CD14-positive monocyte (primary cell): ENCODE data around the gene GLDC. TPM values are rescaled to one million over a fixed set of nuclear protein-coding genes. Genes with fewer than 3 reads are reported as not detected.
A peak's percentile ranks its signal among the peaks of the same experiment; 100 is the strongest.

Experiments used
- DNase-seq, 3 donors: peaks; one replicate each; pipeline ENCODE4 v3.0.0-alpha.2; 2011 to 2022
- H2AFZ ChIP-seq: 2 replicates; pipeline ENCODE4 v1.6.0; 2012; ENCODE audit warnings: mild to moderate bottlenecking, low read depth, low read length, inconsistent platforms; ENCODE audit not compliant: insufficient read depth, poor library complexity, severe bottlenecking
- H3K27ac ChIP-seq, 2 donors: 1 replicate in 1 of 2; 2 replicates in 1 of 2; pipeline ENCODE4 v1.5.1; 2012 to 2013; ENCODE audit warnings: low read length in 2 of 2, control low read depth in 1 of 2, inconsistent platforms in 1 of 2, low read depth in 1 of 2, mild to moderate bottlenecking in 1 of 2
- H3K27me3 ChIP-seq, 2 donors: one replicate each; pipeline versions ENCODE4 v1.6.0 to v1.6.1; 2011 to 2013; ENCODE audit warnings: low read length in 2 of 2; ENCODE audit not compliant: control insufficient read depth in 2 of 2, insufficient read depth in 2 of 2
- H3K36me3 ChIP-seq, 2 donors: replicated peaks in 1 of 2; 1 replicate in 1 of 2; 2 replicates in 1 of 2; pipeline versions ENCODE4 v1.5.1 to v1.6.1; 2012 to 2013; ENCODE audit warnings: low read length in 2 of 2, control low read depth in 1 of 2, inconsistent platforms in 1 of 2, mild to moderate bottlenecking in 1 of 2; ENCODE audit not compliant: insufficient read depth in 2 of 2, control insufficient read depth in 1 of 2
- H3K4me1 ChIP-seq, 2 donors: 1 replicate in 1 of 2; 2 replicates in 1 of 2; pipeline versions ENCODE4 v1.5.1 to v1.6.1; 2012 to 2013; ENCODE audit warnings: low read length in 2 of 2, control low read depth in 1 of 2, inconsistent platforms in 1 of 2, mild to moderate bottlenecking in 1 of 2, moderate library complexity in 1 of 2; ENCODE audit not compliant: insufficient read depth in 2 of 2, control insufficient read depth in 1 of 2
- H3K4me2 ChIP-seq: replicated peaks from 2 replicates; pipeline ENCODE3; 2012; ENCODE audit warnings: low read length, moderate library complexity, mild to moderate bottlenecking; ENCODE audit not compliant: poor library complexity, severe bottlenecking; ENCODE audit errors: extremely low read depth
- H3K4me3 ChIP-seq, 3 experiments: fragments of 200-600 bp in 1 of 3; sonication (generic) in 1 of 3; replicated peaks in 1 of 3; 1 replicate in 2 of 3; 2 replicates in 1 of 3; pipeline ENCODE4 v1.5.1; 2011 to 2013; ENCODE audit warnings: low read length in 3 of 3, mild to moderate bottlenecking in 3 of 3, control low read depth in 2 of 3, low read depth in 2 of 3, inconsistent platforms in 1 of 3, moderate library complexity in 1 of 3
- H3K79me2 ChIP-seq: 2 replicates; pipeline ENCODE4 v1.6.0; 2012; ENCODE audit warnings: mild to moderate bottlenecking, control low read depth, inconsistent platforms, low read length, moderate library complexity; ENCODE audit not compliant: insufficient read depth
- H3K9ac ChIP-seq: 2 replicates; pipeline ENCODE4 v1.6.0; 2017; ENCODE audit warnings: low read length, mild to moderate bottlenecking; ENCODE audit not compliant: insufficient read depth, poor library complexity, severe bottlenecking
- H3K9me3 ChIP-seq, 2 donors: replicated peaks in 1 of 2; 1 replicate in 1 of 2; 2 replicates in 1 of 2; pipeline versions ENCODE4 v1.5.1 to v1.6.1; 2012 to 2013; ENCODE audit warnings: low read length in 2 of 2, control low read depth in 1 of 2; ENCODE audit not compliant: control insufficient read depth in 1 of 2, insufficient read depth in 1 of 2
- H4K20me1 ChIP-seq: 2 replicates; pipeline ENCODE4 v1.6.0; 2012; ENCODE audit warnings: mild to moderate bottlenecking, low read length, control low read depth, moderate library complexity; ENCODE audit not compliant: insufficient read depth
- H3K27ac Mint-ChIP-seq, 7 donors: one replicate each; pipeline ENCODE4 v1.8.0; 2020; ENCODE audit warnings: mild to moderate bottlenecking in 7 of 7, mixed read lengths in 7 of 7, moderate library complexity in 6 of 7, inconsistent platforms in 2 of 7
- H3K27me3 Mint-ChIP-seq, 3 donors: one replicate each; pipeline ENCODE4 v1.8.0; 2021 to 2022; ENCODE audit warnings: low read depth in 3 of 3, mild to moderate bottlenecking in 3 of 3, mixed read lengths in 3 of 3, moderate library complexity in 3 of 3, inconsistent platforms in 1 of 3
- H3K36me3 Mint-ChIP-seq, 2 donors: one replicate each; pipeline ENCODE4 v1.8.0; 2020; ENCODE audit warnings: mixed read lengths in 2 of 2, inconsistent platforms in 1 of 2, mild to moderate bottlenecking in 1 of 2
- H3K4me1 Mint-ChIP-seq: one replicate; pipeline ENCODE4 v1.8.0; 2020; ENCODE audit warnings: mild to moderate bottlenecking, mixed read lengths
- H3K4me3 Mint-ChIP-seq, 2 donors: one replicate each; pipeline ENCODE4 v1.8.0; 2020; ENCODE audit warnings: mild to moderate bottlenecking in 2 of 2, mixed read lengths in 2 of 2, moderate library complexity in 1 of 2
- H3K9me3 Mint-ChIP-seq, 7 donors: one replicate each; pipeline ENCODE4 v1.8.0; 2020 to 2022; ENCODE audit warnings: mixed read lengths in 7 of 7, mild to moderate bottlenecking in 6 of 7, moderate library complexity in 6 of 7, inconsistent platforms in 2 of 7
- CTCF ChIP-seq: fragments of 200-600 bp; IDR thresholded peaks from one replicate; pipeline ENCODE4 v1.8.0; 2022; ENCODE audit warnings: antibody characterized with exemption, mild to moderate bottlenecking
- WGBS: methylation state at CpG from one replicate; pipeline ENCODE4 v1.1.5; 2013; ENCODE audit warnings: missing lambda C conversion rate; ENCODE audit not compliant: insufficient coverage; 5-methylcytosine and 5-hydroxymethylcytosine counted together
- intact Hi-C, 2 donors: fragments of 100-400 bp; cut with micrococcal nuclease; formaldehyde crosslinking; loops; one replicate each; pipeline versions ENCODE4 v1.15.0 to v1.15.1; 2023
- polyA plus RNA-seq, 3 donors: library from polyadenylated mRNA; depleted of rRNA in 1 of 3; unstranded in 2 of 3; stranded (reverse) in 1 of 3; fragments of 300-500 nt in 2 of 3; fragments of >200 nt in 1 of 3; fragmentation: Illumina TruSeq in 2 of 3; gene quantifications; 1 replicate in 2 of 3; 2 replicates in 1 of 3; pipeline ENCODE4 v1.2.3, GENCODE V29; 2012 to 2021

Gene GLDC
- polyA plus RNA-seq, 3 donors = not detected

- H3K27ac ChIP-seq = no peak overlapping the region
- H3K27me3 ChIP-seq = no peaks in the 10 kb centered on the region
- no peaks in the 10 kb centered on the region for H3K9me3 Mint-ChIP-seq
- H2AFZ ChIP-seq = no peak overlapping the region
- no peak for DNase-seq
- no peaks in the 10 kb centered on the region for H3K4me1 ChIP-seq
- H3K27me3 Mint-ChIP-seq = peaks cover 0 to 11% (median 7%) of the 10 kb centered on the region in 3 donors
- no peaks in the 10 kb centered on the region for H3K79me2 ChIP-seq
- H4K20me1 ChIP-seq = no peaks in the 10 kb centered on the region
- no peaks in the 10 kb centered on the region for H3K36me3 ChIP-seq
- no peak for TF ChIP-seq CTCF
- H3K4me3 Mint-ChIP-seq = no peak overlapping the region
- no peaks in the 10 kb centered on the region for H3K36me3 Mint-ChIP-seq
- H3K9ac ChIP-seq = no peak overlapping the region
- intact Hi-C loops = no loop called here
- no CpG with 5 or more reads among the region's 1 CpG for WGBS
- H3K4me2 ChIP-seq = no peak overlapping the region
- no peaks in the 10 kb centered on the region for H3K9me3 ChIP-seq
- H3K27ac Mint-ChIP-seq = peak overlapping the region in 2 of 7 donors; percentile 12 to 40
- H3K4me3 ChIP-seq = no peak overlapping the region
- no peaks in the 10 kb centered on the region for H3K4me1 Mint-ChIP-seq
Observed at GRCh38 chr9:6673326-6674025, 27.9 kb upstream of the GLDC start.

- H2AFZ ChIP-seq = no peak overlapping the region
- no peaks in the 10 kb centered on the region for H3K9me3 ChIP-seq
- Mint-ChIP-seq H3K4me3 (no peak overlapping the region), H3K9me3 (no peaks in the 10 kb centered on the region), H3K4me1 (no peaks in the 10 kb centered on the region), H3K27me3 (peaks cover 0 to 11% (median 6%) of the 10 kb centered on the region in 3 donors), H3K36me3 (no peaks in the 10 kb centered on the region), H3K27ac (no peak overlapping the region)
- H3K4me3 ChIP-seq = no peak overlapping the region
- 80% methylated on average over 1 of the region's 3 CpGs for WGBS
- DNase-seq = no peak
- no peaks in the 10 kb centered on the region for H4K20me1 ChIP-seq
- no peak overlapping the region for H3K4me2 ChIP-seq
- no peaks in the 10 kb centered on the region for H3K27me3 ChIP-seq
- intact Hi-C loops = no loop called here
- H3K27ac ChIP-seq = no peak overlapping the region
- no peaks in the 10 kb centered on the region for H3K4me1 ChIP-seq
- TF ChIP-seq CTCF = no peak
- no peaks in the 10 kb centered on the region for H3K36me3 ChIP-seq
- H3K9ac ChIP-seq = no peak overlapping the region
- no peaks in the 10 kb centered on the region for H3K79me2 ChIP-seq
Observed at GRCh38 chr9:6672118-6672517, 26.6 kb upstream of the GLDC start.
